HAP-1 (cell line): ENCODE data around the gene CD274.
"Not testable (repeated sequence)": the region's sequence is repeated elsewhere in the genome, so short reads cannot be mapped to it uniquely, and the experiment has no call there.

ENCODE experiments used
- DNase-seq, 2 experiments: peaks; one replicate each; pipeline ENCODE4 v3.0.0-alpha.2; 2016 to 2020; ENCODE audit warnings: low spot score in 2 of 2
- H3K27me3 ChIP-seq: fragments of 250-450 bp; sonication (Bioruptor Pico); 2 replicates; pipeline ENCODE4 v1.5.1; 2020; ENCODE audit warnings: low read depth, mild to moderate bottlenecking, moderate library complexity
- H3K36me3 ChIP-seq: fragments of 250-450 bp; sonication (Bioruptor Pico); replicated peaks from 2 replicates; pipeline ENCODE4 v1.5.1; 2020; ENCODE audit warnings: mild to moderate bottlenecking
- H3K4me1 ChIP-seq: fragments of 250-450 bp; sonication (Bioruptor Pico); 2 replicates; pipeline ENCODE4 v1.5.1; 2020; ENCODE audit warnings: mild to moderate bottlenecking
- H3K4me3 ChIP-seq: fragments of 250-450 bp; sonication (Bioruptor Pico); 2 replicates; pipeline ENCODE4 v1.5.1; 2020; ENCODE audit warnings: mild to moderate bottlenecking, moderate library complexity
- H3K9me3 ChIP-seq: fragments of 250-450 bp; sonication (Bioruptor Pico); 2 replicates; pipeline ENCODE4 v1.5.1; 2020; ENCODE audit warnings: mild to moderate bottlenecking, moderate library complexity
- in situ Hi-C: fragments of 300-500 bp; cut with MboI; formaldehyde crosslinking; loops from 3 replicates; pipeline ENCODE4 v1.14.3; 2020; ENCODE audit warnings: low sequenced_read_pairs, inconsistent platforms, mixed read lengths

CD274 gene

DNA sequence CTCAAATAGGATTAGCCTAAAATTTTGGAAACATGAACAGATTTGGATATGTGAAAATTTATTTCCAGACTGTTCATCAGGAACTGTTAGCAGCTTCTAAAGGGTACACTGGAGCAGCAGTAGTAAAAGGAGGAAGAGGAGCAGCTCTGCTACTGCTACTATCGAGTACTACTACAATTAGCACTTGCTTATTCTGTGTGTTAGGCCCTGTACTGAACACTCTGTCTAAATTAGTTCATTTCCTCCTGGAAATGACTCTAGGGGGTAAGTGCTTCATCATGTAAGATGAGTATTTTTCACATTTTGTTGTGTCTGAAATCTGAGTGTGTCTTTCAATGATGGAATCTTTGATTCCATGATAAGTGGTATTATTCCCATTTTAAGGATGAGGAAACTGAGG lies 9.8 kb downstream of the CD274 start:
- Histone ChIP-seq H3K36me3 (no peaks in the 10 kb centered on the region), H3K27me3 (no peaks in the 10 kb centered on the region), H3K4me3 (no peak overlapping the region), H3K4me1 (no peaks in the 10 kb centered on the region), H3K9me3 (no peaks in the 10 kb centered on the region)
- in situ Hi-C loops = no loop called here
- DNase-seq = no peak

DNA sequence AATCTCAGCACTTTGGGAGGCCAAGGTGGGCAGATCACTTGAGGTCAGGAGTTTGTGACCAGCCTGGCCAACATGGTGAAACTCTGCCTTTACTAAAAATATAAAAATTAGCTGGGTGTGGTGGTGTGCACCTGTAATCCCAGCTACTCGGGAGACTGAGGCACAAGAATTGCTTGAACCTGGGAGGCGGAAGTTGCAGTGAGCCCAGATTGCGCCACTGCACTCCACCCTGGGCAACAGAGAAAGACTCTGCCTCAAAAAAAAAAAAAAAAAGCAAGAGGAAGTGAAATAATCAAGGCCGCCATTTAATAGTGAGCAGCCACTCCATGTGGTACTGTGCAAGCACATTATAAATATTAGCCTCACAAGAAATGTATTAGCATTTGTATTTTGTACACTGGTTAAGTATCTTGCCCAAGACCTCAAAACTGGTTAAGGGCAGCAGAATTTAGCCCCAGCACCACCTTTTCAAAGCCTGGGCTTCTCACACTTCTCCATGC lies 14.5 kb downstream of the CD274 start:
- H3K36me3 ChIP-seq, H3K27me3 ChIP-seq, H3K4me3 ChIP-seq, H3K9me3 ChIP-seq, in situ Hi-C loops, H3K4me1 ChIP-seq, DNase-seq: not testable (repeated sequence)

DNA sequence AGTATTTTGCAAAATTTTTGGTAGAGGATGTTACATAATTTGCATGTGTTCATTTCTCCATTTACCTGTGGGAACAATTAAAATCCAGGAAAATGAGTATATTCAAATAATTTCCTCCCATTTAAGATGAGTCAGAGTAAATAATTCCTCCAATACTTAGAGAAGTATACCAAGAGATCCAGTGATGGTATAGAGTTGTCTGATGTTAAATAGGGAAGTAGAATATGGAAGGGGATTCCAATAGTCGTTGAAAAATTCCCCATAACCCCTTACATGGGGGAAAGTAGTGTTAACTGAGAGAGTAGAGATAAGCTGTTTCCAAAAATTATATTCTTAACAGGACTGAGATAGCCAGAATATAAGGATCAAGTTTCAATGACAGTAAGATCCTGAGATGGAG lies 15.7 kb downstream of the CD274 start:
- in situ Hi-C loops = no loop called here
- Histone ChIP-seq H3K27me3 (no peaks in the 10 kb centered on the region), H3K4me1 (no peaks in the 10 kb centered on the region), H3K36me3 (no peaks in the 10 kb centered on the region), H3K9me3 (no peaks in the 10 kb centered on the region), H3K4me3 (no peak overlapping the region)
- DNase-seq = no peak

DNA sequence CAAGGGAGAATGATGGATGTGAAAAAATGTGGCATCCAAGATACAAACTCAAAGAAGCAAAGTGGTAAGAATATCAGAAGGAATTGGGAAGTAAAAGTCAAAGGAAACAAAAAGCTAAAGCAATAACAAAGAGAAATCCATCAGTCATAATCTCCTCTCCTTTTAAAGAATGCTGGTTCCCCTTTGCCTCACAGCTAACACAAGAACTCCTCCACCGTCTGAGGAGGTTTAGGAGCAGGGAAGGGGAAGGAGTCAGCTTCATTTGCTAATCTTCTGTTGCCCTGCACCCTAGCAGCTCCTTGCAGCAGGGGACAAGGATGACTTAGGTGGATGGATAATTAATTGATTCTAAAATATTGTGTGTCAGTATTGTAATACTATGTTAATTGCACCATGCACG lies 16.4 kb downstream of the CD274 start:
- Histone ChIP-seq H3K9me3 (no peaks in the 10 kb centered on the region), H3K4me3 (no peak overlapping the region), H3K27me3 (no peaks in the 10 kb centered on the region), H3K4me1 (no peaks in the 10 kb centered on the region), H3K36me3 (no peaks in the 10 kb centered on the region)
- in situ Hi-C loops = no loop called here
- DNase-seq = no peak

DNA sequence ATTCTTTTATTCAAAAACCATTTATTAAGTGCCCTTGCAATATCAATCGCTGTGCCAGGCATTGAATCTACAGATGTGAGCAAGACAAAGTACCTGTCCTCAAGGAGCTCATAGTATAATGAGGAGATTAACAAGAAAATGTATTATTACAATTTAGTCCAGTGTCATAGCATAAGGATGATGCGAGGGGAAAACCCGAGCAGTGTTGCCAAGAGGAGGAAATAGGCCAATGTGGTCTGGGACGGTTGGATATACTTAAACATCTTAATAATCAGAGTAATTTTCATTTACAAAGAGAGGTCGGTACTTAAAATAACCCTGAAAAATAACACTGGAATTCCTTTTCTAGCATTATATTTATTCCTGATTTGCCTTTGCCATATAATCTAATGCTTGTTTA lies 18.5 kb downstream of the CD274 start:
- Histone ChIP-seq H3K4me3 (no peak overlapping the region), H3K27me3 (no peaks in the 10 kb centered on the region)
- in situ Hi-C loops = no loop called here

DNA sequence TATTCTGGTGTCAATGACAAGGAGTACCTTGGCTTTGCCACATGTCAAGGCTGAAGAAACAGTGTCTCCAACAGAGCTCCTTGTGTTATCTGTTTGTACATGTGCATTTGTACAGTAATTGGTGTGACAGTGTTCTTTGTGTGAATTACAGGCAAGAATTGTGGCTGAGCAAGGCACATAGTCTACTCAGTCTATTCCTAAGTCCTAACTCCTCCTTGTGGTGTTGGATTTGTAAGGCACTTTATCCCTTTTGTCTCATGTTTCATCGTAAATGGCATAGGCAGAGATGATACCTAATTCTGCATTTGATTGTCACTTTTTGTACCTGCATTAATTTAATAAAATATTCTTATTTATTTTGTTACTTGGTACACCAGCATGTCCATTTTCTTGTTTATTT lies 19.8 kb downstream of the CD274 start:
- DNase-seq = no peak
- Histone ChIP-seq H3K27me3 (no peaks in the 10 kb centered on the region), H3K4me3 (no peak overlapping the region), H3K4me1 (no peaks in the 10 kb centered on the region), H3K9me3 (no peaks in the 10 kb centered on the region), H3K36me3 (no peaks in the 10 kb centered on the region)
- in situ Hi-C loops = no loop called here

More for the DNA sequence above, 18.5 kb downstream of the CD274 start:
- Histone ChIP-seq H3K9me3 (no peaks in the 10 kb centered on the region), H3K4me1 (no peaks in the 10 kb centered on the region), H3K36me3 (no peaks in the 10 kb centered on the region)
- no peak for DNase-seq

DNA sequence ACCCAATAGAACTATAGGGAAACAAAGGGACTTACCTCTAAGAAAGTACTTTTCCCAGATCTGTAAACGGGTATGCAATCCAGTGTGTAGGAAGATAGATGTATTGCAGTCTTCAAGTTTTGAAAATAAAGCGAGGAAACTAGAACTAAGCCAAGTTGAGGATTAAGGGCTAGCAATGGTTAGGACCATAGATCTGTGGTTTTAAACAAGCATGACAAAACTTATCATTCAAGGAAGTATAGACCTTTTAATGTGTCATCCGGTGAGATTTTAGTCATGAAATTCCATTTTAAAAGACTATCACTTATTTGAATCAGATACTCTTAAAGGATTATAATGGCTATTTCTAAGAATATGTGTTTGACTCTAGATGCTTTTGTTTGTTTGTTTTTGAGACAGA lies 20.5 kb downstream of the CD274 start:
- Histone ChIP-seq H3K27me3 (no peaks in the 10 kb centered on the region), H3K9me3 (no peaks in the 10 kb centered on the region), H3K36me3 (no peaks in the 10 kb centered on the region), H3K4me1 (no peaks in the 10 kb centered on the region), H3K4me3 (no peak overlapping the region)
- no peak for DNase-seq
- in situ Hi-C loops = no loop called here

DNA sequence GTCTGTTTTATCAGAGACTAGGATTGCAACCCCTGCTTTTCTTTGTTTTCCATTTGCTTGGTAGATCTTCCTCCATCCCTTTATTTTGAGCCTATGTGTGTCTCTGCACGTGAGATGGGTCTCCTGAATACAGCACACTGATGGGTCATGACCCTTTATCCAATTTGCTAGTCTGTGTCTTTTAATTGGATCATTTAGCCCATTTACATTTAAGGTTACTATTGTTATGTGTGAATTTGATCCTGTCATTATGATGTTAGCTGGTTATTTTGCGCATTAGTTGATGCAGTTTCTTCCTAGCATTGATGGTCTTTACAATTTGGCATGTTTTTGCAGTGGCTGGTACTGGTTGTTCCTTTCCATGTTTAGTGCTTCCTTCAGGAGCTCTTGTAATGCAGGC lies 25.3 kb downstream of the CD274 start:
- in situ Hi-C loops = not testable (repeated sequence)

DNA sequence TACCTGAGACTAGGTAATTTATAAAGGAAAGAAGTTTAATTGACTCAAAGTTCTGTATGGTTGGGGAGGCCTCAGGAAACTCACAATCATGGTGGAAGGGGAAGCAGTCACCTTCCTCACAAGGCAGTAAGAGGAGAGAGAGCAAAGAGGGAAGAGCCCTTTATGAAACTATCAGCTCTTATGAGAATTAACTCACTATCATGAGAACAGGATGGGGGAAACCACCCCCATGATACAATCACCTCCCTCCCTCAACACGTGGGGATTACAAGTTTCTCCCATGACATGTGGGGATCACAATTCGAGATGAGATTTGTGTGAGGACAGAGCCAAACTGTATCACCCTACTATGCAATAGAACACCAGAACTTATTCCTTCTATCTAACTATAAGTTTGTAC lies 27.9 kb downstream of the CD274 start:
- no peak for DNase-seq
- no peaks in the 10 kb centered on the region; the same call in 1 of the 2 replicates for H3K9me3 ChIP-seq
- no peak overlapping the region for H3K4me3 ChIP-seq
- in situ Hi-C loops = no loop called here
- no peaks in the 10 kb centered on the region for H3K36me3 ChIP-seq
- H3K4me1 ChIP-seq = peaks cover 7% of the 10 kb centered on the region
- H3K27me3 ChIP-seq = no peaks in the 10 kb centered on the region

More for the DNA sequence above, 25.3 kb downstream of the CD274 start:
- H3K4me1 ChIP-seq, H3K9me3 ChIP-seq, H3K36me3 ChIP-seq, H3K4me3 ChIP-seq, DNase-seq, H3K27me3 ChIP-seq: not testable (repeated sequence)

DNA sequence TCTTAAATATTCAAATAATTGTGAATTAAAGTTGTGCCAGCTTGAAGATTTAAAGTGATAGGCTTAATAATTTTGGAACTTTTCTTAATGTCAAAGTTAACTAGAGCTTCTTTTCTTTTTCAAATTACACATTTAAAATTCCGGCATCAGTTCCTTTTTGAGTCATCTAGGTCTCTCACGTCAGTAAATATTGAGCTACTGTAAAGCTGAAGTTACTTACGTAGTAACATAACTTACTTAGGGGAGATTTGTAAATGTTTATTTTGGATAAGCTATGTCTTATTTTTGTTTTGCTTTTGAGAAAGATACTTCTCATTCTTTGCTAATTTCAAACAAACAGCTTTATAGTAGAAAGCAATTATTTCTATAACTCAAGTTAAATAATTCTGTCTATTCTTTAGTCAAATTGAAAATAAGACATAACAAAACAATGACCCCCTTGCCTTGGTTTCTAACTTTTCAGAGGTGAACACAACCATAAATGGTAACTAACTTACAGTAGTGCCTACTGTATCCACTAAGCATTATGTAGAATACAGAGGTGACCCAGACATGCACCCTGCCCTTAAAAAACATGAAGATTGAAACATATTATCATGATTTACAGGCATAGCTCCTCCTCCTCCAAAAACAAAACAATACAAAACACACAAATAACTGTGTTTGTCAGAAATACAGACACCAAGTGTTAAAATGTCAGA lies 29.8 kb downstream of the CD274 start:
- H3K9me3 ChIP-seq = no peaks in the 10 kb centered on the region; the same call in 1 of the 2 replicates
- DNase-seq = no peak
- no peaks in the 10 kb centered on the region for H3K27me3 ChIP-seq
- H3K4me3 ChIP-seq = no peak overlapping the region
- H3K36me3 ChIP-seq = no peaks in the 10 kb centered on the region
- H3K4me1 ChIP-seq = peaks cover 7% of the 10 kb centered on the region
- in situ Hi-C loops = no loop called here

DNA sequence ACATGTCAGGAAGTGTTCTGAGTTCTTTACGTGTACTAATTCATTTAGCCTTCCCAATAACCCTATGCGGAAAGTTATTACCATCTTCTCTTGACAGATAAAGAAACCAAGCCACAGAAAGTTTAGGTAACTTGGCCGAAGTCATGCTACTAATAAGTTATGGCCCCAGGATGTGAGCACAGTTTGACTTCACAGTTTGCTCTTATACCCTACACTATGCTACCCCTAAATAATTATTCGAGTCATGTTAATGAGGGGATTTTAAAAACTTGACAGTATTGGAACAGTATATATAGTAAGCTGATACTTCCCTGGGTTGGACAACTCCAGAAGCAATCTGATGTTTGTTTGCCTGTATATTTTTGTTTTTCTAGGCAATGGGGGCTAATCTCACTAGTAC lies 30.6 kb downstream of the CD274 start:
- no peak for DNase-seq
- Histone ChIP-seq H3K36me3 (no peaks in the 10 kb centered on the region), H3K9me3 (no peaks in the 10 kb centered on the region; the same call in 1 of the 2 replicates), H3K27me3 (no peaks in the 10 kb centered on the region), H3K4me1 (peaks cover 7% of the 10 kb centered on the region), H3K4me3 (no peak overlapping the region)
- in situ Hi-C loops = no loop called here

DNA sequence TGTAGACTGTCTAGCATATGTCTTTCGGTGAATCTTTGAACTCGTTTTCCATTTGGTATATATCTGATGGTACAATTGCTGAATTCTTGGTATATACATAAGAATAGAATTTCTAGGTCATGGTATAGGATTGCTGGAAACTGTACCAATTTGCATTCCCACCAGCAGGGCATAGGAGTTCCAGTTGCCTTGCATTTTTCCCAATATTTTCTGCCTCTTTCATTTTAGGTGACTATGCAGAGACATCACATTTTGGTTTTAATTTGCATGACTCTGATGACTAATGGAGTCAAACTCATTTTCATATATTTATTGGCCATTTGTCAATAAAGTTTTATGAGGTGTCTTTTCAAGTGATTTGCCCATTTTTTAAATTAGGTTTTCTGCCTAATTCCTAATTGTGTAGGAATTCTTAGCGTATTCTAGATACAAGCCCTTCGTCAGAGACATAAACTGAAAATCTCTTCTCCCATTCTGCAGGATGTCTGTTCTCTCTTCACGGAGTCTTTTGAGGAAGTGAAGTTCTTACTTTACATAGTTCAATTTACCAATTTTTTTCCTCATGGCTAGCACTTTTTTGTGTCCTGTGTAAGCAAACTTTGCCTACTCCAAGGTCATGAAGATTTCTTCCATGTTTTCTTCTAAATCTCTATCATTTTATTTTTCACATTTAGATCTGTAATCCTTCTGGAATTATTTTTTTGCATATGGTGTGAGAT lies 31.1 kb downstream of the CD274 start:
- in situ Hi-C loops = no loop called here
- Histone ChIP-seq H3K9me3 (no peaks in the 10 kb centered on the region; the same call in 1 of the 2 replicates), H3K4me3 (no peak overlapping the region)

DNA sequence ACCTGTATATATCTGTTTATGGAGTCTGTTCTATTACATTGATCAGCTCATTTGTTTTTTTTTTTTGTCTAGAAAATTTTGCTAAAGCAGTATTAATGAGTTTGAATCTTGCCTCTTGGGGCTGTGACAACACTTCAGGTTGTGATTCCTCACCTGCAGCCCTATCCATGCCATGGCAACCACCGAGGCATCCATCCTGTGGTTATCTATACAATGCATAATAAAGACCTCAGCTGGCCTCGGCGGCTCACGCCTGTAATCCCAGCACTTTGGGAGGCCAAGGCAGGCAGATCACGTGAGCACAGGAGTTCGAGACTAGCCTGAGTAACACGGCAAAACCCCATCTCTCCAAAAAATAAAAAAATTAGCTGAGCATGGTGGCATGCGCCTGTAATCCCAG lies 31.9 kb downstream of the CD274 start:
- in situ Hi-C loops = no loop called here
- no peak for DNase-seq
- H3K36me3 ChIP-seq = no peaks in the 10 kb centered on the region

More for the DNA sequence above, 31.1 kb downstream of the CD274 start:
- Histone ChIP-seq H3K4me1 (peaks cover 7% of the 10 kb centered on the region), H3K27me3 (no peaks in the 10 kb centered on the region), H3K36me3 (no peaks in the 10 kb centered on the region)
- peak in 1 of 2 experiments; percentile 17 for DNase-seq

DNA sequence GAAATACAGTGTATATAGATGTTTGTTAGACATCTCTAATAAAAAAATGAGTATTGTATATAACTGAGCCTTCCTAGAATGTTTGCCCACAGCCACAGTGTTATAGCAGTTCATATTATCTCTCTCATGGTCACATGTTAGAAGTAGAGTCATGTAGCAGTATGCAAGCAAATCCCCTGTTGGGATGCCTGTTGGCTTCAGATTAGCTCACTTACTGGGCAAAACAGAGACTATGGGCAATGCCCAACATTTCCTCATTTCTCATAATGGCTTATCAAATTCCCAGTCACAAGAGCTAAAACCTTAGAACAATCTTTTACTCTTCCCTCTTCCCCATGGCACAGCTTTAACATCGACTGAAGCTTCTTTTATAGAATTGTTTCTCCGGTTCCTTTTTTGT lies 33.0 kb downstream of the CD274 start:
- no peak overlapping the region for H3K4me3 ChIP-seq
- no peaks in the 10 kb centered on the region for H3K27me3 ChIP-seq
- H3K4me1 ChIP-seq = peaks cover 7% of the 10 kb centered on the region
- H3K9me3 ChIP-seq = no peaks in the 10 kb centered on the region
- no peaks in the 10 kb centered on the region for H3K36me3 ChIP-seq
- DNase-seq = no peak
- in situ Hi-C loops = no loop called here

More for the DNA sequence above, 31.9 kb downstream of the CD274 start:
- H3K4me1 ChIP-seq = peaks cover 7% of the 10 kb centered on the region
- no peaks in the 10 kb centered on the region for H3K9me3 ChIP-seq
- no peak overlapping the region for H3K4me3 ChIP-seq
- no peaks in the 10 kb centered on the region for H3K27me3 ChIP-seq
